Pancreas (tissue), 10 donors: ENCODE results near the gene RAB5IF. TPM values are rescaled to one million over a fixed set of nuclear protein-coding genes. Genes with fewer than 3 reads are reported as not detected.

ENCODE experiments used
- ATAC-seq, 4 donors: fragments of 200-7000 bp; cut with Tn5 transposase; one replicate each; pipeline versions ENCODE4 v1.8.0 to v1.9.1; 2020; ENCODE audit warnings: mild to moderate bottlenecking in 4 of 4, moderate library complexity in 4 of 4
- DNase-seq, 6 donors: peaks; one replicate each; pipeline ENCODE4 v3.0.0-alpha.2; 2020
- FAIRE-seq: peaks from 2 replicates; lab custom pipeline; 2012; peaks lifted over from hg19 to GRCh38; lab: Jason Lieb, UNC
- H3K27ac ChIP-seq, 4 donors: fragments of 200-600 bp; sonication (generic); 1 replicate in 3 of 4; 2 replicates in 1 of 4; pipeline versions ENCODE4 v1.5.0 to v1.8.0; 2020
- H3K27me3 ChIP-seq, 4 donors: fragments of 200-600 bp; one replicate each; pipeline ENCODE4 v1.8.0; 2021
- H3K36me3 ChIP-seq, 3 donors: fragments of 200-600 bp; sonication (generic) in 1 of 3; one replicate each; pipeline versions ENCODE4 v1.5.0 to v1.8.0; 2020 to 2021
- H3K4me1 ChIP-seq, 3 donors: fragments of 200-600 bp; one replicate each; pipeline ENCODE4 v1.8.0; 2021
- H3K4me3 ChIP-seq, 4 donors: fragments of 200-600 bp; sonication (generic) in 2 of 4; one replicate each; pipeline versions ENCODE4 v1.5.0 to v1.8.0; 2020 to 2021
- H3K9me3 ChIP-seq, 4 donors: fragments of 200-600 bp; one replicate each; pipeline ENCODE4 v1.8.0; 2021
- WGBS, 2 donors: extraction: QIAGEN DNeasy Blood & Tissue Kit; methylation state at CpG; one replicate each; pipeline ENCODE4 v1.1.7; 2013; 5-methylcytosine and 5-hydroxymethylcytosine counted together
- intact Hi-C, 3 donors: fragments of 100-400 bp; cut with DNase I; formaldehyde crosslinking; loops; one replicate each; pipeline versions ENCODE4 v1.11.1 to v1.14.2; 2022
- polyA plus RNA-seq, 2 donors: library from polyadenylated mRNA; stranded (reverse); fragments of 200-250 nt; gene quantifications; one replicate each; pipeline ENCODE4 v1.2.3, GENCODE V29; 2013
- total RNA-seq, 6 donors: library from RNA; stranded (reverse); fragmentation: NEBNext Ultra II Directional in 4 of 6; extraction: Animal tissue kit (Norgen Biotek cat#: 25700) in 4 of 6; gene quantifications; one replicate each; pipeline versions ENCODE4 v1.2.1 to v1.2.4, GENCODE V29; 2021 to 2023
- TF ChIP-seq, protein P1 (sequence below), 4 donors: fragments of 200-600 bp; sonication (generic) in 3 of 4; IDR thresholded peaks; one replicate each; pipeline versions ENCODE4 v1.5.0 to v1.8.0; 2021; ENCODE audit warnings: antibody characterized with exemption in 4 of 4
- donor health status: healthy with polysubstance abuse.
- donor health status: DM: no; HTN: no; CAD: no; lungs with moderate emphysema.
- donor health status: DM: no; HTN: no; CAD: no.
- donor health status: control.
- donor health status: control.
- donor health status: Bipolar disorder and iron deficiency.
- donor health status: DM: yes; HTN: yes; CAD: no.
- donor health status: DM: no; HTN: no; CAD: no.
- donor health status: DM: no; HTN: no; CAD: no.
- donor health status: DM: yes; HTN: yes; CAD: no.

RAB5IF gene
- total and polyA plus RNA-seq, 8 donors: 22.2 to 45.1 (median 30.0) TPM

DNA sequence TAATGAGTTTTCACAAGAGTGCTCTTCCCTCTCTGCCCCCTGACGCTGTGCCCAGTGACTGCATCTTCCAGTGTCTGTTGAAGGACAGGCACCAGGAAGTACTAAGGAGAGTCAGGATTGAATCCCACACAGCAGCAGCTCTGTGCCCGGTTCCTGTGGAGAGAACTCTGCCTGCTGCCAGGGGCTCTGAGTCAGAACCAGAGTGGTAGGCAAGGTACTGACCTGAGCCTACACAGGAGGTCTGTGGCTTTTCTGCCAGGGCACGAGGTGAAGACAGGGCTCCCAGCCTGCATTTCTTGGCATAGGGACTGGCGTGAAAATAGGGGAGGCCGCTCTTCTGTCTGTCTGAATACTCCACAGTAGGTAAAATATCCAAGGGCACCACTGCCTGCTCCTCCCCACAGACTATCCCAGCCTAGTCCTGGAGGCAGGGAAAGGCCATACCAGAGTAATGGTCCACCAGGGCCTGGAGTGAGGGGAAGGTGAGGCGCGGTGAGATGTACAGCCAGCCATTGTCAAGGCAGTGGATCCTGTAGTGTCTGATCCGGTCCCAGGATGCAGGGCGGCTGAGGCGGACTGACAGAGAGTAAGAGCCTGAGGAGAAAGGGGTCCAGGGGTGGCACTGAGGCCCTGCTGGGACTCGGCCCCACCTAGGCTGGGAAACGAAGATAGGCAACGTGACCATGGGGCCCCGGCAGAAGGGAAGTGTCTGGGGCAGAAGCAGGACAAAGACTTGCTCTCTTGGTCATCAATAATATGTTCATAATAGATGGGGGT, 9.4 kb downstream of the RAB5IF start:
- DNase-seq: no peak
- WGBS, 2 donors: 81 to 86% methylated on average over 14 of the region's 14 CpGs
- intact Hi-C loops: no loop called here
- FAIRE-seq: no peak
- Histone ChIP-seq H3K27ac (peak overlapping the region in 2 of 4 donors; percentile 58 to 62), H3K9me3 (no peaks in the 10 kb centered on the region), H3K27me3 (no peaks in the 10 kb centered on the region), H3K36me3 (peaks cover 3 to 22% (median 22%) of the 10 kb centered on the region in 3 donors), H3K4me3 (no peak overlapping the region), H3K4me1 (peaks cover 0 to 4% (median 0%) of the 10 kb centered on the region in 3 donors)
- peak; percentile 11 to 70 (median 46) for ATAC-seq
- TF ChIP-seq, protein P1, sequence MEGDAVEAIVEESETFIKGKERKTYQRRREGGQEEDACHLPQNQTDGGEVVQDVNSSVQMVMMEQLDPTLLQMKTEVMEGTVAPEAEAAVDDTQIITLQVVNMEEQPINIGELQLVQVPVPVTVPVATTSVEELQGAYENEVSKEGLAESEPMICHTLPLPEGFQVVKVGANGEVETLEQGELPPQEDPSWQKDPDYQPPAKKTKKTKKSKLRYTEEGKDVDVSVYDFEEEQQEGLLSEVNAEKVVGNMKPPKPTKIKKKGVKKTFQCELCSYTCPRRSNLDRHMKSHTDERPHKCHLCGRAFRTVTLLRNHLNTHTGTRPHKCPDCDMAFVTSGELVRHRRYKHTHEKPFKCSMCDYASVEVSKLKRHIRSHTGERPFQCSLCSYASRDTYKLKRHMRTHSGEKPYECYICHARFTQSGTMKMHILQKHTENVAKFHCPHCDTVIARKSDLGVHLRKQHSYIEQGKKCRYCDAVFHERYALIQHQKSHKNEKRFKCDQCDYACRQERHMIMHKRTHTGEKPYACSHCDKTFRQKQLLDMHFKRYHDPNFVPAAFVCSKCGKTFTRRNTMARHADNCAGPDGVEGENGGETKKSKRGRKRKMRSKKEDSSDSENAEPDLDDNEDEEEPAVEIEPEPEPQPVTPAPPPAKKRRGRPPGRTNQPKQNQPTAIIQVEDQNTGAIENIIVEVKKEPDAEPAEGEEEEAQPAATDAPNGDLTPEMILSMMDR (IDR thresholded peaks at IDR 0.05): no peak

- Histone ChIP-seq H3K27me3 (no peaks in the 10 kb centered on the region), H3K9me3 (no peaks in the 10 kb centered on the region), H3K4me3 (no peak overlapping the region), H3K27ac (no peak overlapping the region), H3K4me1 (no peaks in the 10 kb centered on the region), H3K36me3 (no peaks in the 10 kb centered on the region)
- TF ChIP-seq, protein P1 (IDR thresholded peaks at IDR 0.05): no peak
- WGBS, 2 donors: 92 to 93% methylated on average over 5 of the region's 5 CpGs
- intact Hi-C loops: no loop called here
- ATAC-seq (no peak), FAIRE-seq (no peak), DNase-seq (no peak)
Measured at GRCh38 chr20:36620917-36621316, 15.3 kb downstream of the RAB5IF start.

DNA sequence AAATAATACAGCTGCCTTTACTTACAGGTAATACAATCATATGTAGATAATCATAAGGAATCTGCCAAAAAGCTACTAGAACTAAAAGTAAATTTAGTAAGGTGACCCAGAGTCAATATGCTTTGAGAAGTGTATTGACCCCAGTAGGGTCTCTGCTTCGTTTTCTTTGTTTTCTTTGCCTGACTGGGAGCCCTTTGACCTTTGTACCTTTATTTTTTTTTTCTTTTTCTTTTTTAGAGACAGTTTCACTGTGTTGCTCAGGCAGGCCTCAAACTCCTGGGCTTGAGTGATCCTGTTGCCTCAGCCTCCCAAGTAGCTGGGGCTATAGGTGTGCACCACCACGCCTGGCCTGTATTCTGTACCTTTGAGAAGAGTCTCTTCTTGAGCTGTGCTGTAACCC, 17.9 kb downstream of the RAB5IF start:
- Histone ChIP-seq H3K27me3 (no peaks in the 10 kb centered on the region), H3K9me3 (no peaks in the 10 kb centered on the region), H3K4me1 (no peaks in the 10 kb centered on the region), H3K36me3 (no peaks in the 10 kb centered on the region), H3K27ac (no peak overlapping the region), H3K4me3 (no peak overlapping the region)
- WGBS, 2 donors: 72 to 78% methylated on average over 2 of the region's 2 CpGs
- intact Hi-C loops: no loop called here
- no peak for FAIRE-seq
- TF ChIP-seq, protein P1 (IDR thresholded peaks at IDR 0.05): no peak
- no peak for ATAC-seq
- DNase-seq: no peak

DNA sequence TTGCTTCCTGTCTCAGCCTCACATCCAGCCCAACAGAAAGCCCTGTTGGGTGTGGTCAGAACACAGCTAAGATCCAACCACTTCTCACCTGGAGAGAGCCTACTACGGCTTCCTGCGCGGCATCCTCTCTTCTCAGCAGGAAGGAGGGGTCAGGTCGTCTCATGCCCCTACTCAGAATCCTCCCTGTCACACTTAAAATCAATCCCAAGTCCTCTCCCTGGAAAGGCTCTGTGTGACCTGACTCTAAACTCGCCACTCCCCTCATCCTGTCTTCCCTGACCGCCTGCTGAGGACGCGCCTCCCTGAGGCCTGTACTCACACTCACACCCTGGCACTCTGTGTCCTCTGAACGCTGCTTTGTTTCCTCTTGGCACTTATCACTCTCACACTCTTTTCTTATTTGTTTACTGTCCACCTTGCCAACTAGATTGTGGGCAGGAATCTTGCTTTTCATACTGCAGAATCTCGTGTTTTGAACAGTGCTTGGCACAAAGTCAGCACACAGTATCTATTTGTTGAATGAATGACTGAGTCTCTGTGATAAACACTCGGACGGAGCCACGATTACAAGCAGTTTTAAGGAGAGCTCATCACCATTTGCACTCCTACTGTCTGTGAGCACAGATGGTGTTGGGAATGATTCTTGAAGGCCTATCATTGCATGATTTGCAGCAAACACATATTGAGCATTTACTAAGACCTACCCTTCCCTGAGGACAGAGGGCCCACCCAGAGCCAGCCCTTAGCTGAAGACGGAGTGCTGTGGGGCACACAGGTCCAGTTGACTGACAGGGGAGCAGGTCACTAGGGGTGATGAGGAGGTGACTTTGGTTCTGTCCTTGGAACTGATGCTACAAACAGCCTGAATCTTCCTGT, 18.7 kb downstream of the RAB5IF start:
- peak; percentile 64 to 90 (median 82) for ATAC-seq
- no peak for DNase-seq
- 26 to 32% methylated on average over 14 of the region's 14 CpGs for WGBS, 2 donors
- FAIRE-seq: no peak
- TF ChIP-seq, protein P1 (IDR thresholded peaks at IDR 0.05): no peak
- Histone ChIP-seq H3K27ac (peak overlapping the region in 1 of 4 donors; percentile 23), H3K9me3 (no peaks in the 10 kb centered on the region), H3K27me3 (no peaks in the 10 kb centered on the region), H3K4me3 (no peak overlapping the region), H3K4me1 (no peaks in the 10 kb centered on the region), H3K36me3 (no peaks in the 10 kb centered on the region)
- intact Hi-C loops: no loop called here
